ENCODE measurements around the gene PLCD1. TPM values are rescaled to one million over a fixed set of nuclear protein-coding genes. Genes with fewer than 3 reads are reported as not detected.

Gene PLCD1
- total RNA-seq, 4 donors from 2014 or later = 43.8 to 48.6 (median 48.0) TPM

DNA sequence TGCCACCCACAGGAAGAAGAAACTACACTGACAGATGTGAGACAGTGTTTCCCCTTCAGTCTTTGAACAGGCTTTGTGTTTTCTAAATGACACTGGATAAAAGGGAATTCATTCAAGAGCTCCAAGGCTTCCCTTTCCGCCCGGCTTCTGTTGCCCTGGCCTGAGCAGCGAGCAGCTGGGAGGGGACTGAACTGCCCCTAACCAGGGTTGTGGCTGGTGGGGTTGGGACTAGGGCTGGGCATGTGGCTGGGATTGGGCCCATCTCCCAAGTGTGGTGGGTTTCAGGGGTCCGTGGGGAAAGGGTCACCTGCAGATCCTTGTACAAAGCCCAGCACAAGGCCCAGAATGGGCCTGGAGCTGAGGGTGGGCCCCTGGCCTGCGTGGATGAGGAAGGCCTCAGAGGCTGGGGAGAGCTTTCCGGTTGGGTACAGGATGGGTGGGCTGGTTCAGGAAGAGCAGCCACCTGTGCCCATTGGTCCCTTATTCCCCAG lies 28.4 kb downstream of the PLCD1 start:
- peaks cover 0 to 65% (median 48%) of the 10 kb centered on the region in 4 donors for H3K4me1 ChIP-seq
- H3K4me3 ChIP-seq = no peak overlapping the region
- peaks cover 0 to 26% (median 0%) of the 10 kb centered on the region in 3 donors for H3K36me3 ChIP-seq
- peak overlapping the region in 1 of 4 donors; percentile 77 for H3K27ac ChIP-seq
- no peaks in the 10 kb centered on the region for H3K9me3 ChIP-seq
- no peaks in the 10 kb centered on the region for H3K27me3 ChIP-seq
- DNase-seq (ENCODE audit: low spot score in 2 of 2) = no peak
- TF ChIP-seq POLR2A (IDR thresholded peaks at IDR 0.05) = no peak
- no peak for TF ChIP-seq CTCF (IDR thresholded peaks at IDR 0.05)
- TF ChIP-seq EP300 (IDR thresholded peaks at IDR 0.05) = no peak
- 83 to 98% methylated on average over 6 of the region's 6 CpGs for WGBS, 2 donors

DNA sequence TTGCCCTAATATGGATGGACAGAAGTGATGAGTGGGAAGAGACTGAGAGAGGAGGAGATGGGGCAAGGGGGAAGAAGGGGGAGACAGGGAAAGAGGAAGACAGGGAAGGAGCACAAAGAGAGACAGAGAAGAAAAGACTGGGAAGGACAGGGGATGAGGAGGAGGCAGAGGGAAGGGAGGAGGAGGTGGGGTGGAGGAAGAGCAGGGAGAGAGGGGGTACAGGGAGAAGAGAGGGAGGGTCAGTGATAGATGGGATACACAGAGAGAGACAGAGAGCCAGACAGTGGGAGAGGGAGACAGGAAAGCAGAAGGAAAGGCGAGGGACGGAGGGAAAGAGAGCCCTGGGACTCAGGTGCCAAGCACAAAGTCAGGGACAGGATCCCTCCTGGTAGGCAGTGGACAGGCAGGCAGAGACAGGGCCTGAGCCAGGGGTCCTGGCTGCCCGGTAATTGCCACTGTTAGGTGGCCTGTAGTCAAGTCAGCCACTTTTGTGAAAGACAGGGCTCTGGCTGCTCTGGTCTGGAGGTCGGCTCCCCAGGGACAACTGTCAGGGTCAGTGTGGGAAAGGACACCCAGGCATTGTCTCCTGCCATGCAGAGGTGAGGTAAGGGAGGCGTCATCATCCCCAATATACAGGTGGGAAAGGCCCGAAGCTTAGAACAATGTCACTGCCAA lies 29.1 kb downstream of the PLCD1 start:
- DNase-seq (ENCODE audit: low spot score in 2 of 2) = no peak
- peaks cover 0 to 64% (median 46%) of the 10 kb centered on the region in 4 donors for H3K4me1 ChIP-seq
- WGBS, 2 donors = 92 to 93% methylated on average over 6 of the region's 6 CpGs

DNA sequence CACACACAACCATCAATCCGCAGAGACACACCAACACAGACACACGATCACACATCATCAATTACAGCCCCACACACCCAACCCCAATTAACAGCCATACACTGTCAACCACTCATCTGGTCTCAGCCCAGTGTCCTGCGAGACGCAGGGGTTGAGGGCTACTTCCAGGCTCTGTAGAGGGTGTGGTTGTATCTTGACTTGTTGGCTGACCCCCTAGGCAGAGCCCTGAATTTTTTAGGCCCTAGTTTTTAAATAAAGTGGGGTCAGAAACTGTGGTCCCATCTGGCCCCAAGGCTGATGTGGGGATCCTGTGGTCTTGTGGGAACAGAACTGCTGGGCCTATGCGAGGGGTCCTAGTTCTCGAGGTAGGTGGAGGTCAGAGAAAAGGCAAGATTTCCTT lies 29.6 kb downstream of the PLCD1 start:
- no peak overlapping the region for H3K4me3 ChIP-seq
- no peak for TF ChIP-seq EP300 (IDR thresholded peaks at IDR 0.05)
- no peak for TF ChIP-seq POLR2A (IDR thresholded peaks at IDR 0.05)
- no peak for TF ChIP-seq CTCF (IDR thresholded peaks at IDR 0.05)
- H3K36me3 ChIP-seq = peaks cover 0 to 21% (median 0%) of the 10 kb centered on the region in 3 donors
- H3K4me1 ChIP-seq = peaks cover 0 to 64% (median 46%) of the 10 kb centered on the region in 4 donors
- DNase-seq (ENCODE audit: low spot score in 2 of 2) = no peak
- WGBS, 2 donors = 90 to 92% methylated on average over 6 of the region's 6 CpGs
- H3K9me3 ChIP-seq = no peaks in the 10 kb centered on the region
- peak overlapping the region in 1 of 4 donors; percentile 77 for H3K27ac ChIP-seq
- H3K27me3 ChIP-seq = no peaks in the 10 kb centered on the region

More for the DNA sequence above, 29.1 kb downstream of the PLCD1 start:
- no peak overlapping the region for H3K4me3 ChIP-seq
- H3K27ac ChIP-seq = peak overlapping the region in 1 of 4 donors; percentile 77
- no peaks in the 10 kb centered on the region for H3K9me3 ChIP-seq
- TF ChIP-seq EP300 (IDR thresholded peaks at IDR 0.05) = no peak
- no peak for TF ChIP-seq CTCF (IDR thresholded peaks at IDR 0.05)
- TF ChIP-seq POLR2A (IDR thresholded peaks at IDR 0.05) = no peak
- H3K27me3 ChIP-seq = no peaks in the 10 kb centered on the region
- H3K36me3 ChIP-seq = peaks cover 0 to 21% (median 0%) of the 10 kb centered on the region in 3 donors

- Histone ChIP-seq H3K27me3 (no peaks in the 10 kb centered on the region), H3K4me1 (peaks cover 0 to 55% (median 34%) of the 10 kb centered on the region in 4 donors), H3K9me3 (no peaks in the 10 kb centered on the region), H3K4me3 (no peak overlapping the region), H3K36me3 (peaks cover 0 to 21% (median 0%) of the 10 kb centered on the region in 3 donors), H3K27ac (peak overlapping the region; percentile 90 to 98 (median 95))
- no peak for TF ChIP-seq POLR2A (IDR thresholded peaks at IDR 0.05)
- TF ChIP-seq CTCF (IDR thresholded peaks at IDR 0.05) = no peak
- TF ChIP-seq EP300 (IDR thresholded peaks at IDR 0.05) = no peak
- no peak for DNase-seq (ENCODE audit: low spot score in 2 of 2)
- WGBS, 2 donors = 75 to 89% methylated on average over 4 to 6 of the region's 6 CpGs
Observed at GRCh38 chr3:37997791-37998370, 31.6 kb downstream of the PLCD1 start.

DNA sequence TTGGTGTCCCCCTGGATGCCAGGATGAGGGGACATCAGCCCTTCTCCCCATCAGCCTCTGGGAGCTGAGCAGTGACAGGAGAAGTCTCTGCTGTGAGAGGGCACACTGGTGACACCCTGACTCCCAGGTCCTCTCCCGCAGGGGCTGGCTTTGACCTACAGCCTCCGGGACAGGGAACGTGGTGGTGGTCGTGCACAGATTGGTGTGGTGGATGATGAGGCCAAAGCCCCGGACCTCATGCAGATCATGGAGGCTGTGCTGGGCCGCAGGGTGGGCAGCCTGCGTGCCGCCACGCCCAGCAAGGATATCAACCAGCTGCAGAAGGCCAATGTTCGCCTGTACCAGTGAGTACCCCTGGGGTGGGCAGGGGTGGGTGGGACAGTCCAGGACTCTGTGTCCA lies 32.1 kb downstream of the PLCD1 start:
- Histone ChIP-seq H3K9me3 (no peaks in the 10 kb centered on the region), H3K4me3 (no peak overlapping the region), H3K36me3 (peaks cover 0 to 20% (median 0%) of the 10 kb centered on the region in 3 donors), H3K27me3 (no peaks in the 10 kb centered on the region), H3K4me1 (peaks cover 0 to 50% (median 31%) of the 10 kb centered on the region in 4 donors), H3K27ac (peak overlapping the region in 2 of 4 donors; percentile 95 to 98)
- DNase-seq (ENCODE audit: low spot score in 2 of 2) = no peak
- TF ChIP-seq EP300 (IDR thresholded peaks at IDR 0.05) (no peak), POLR2A (IDR thresholded peaks at IDR 0.05) (no peak), CTCF (IDR thresholded peaks at IDR 0.05) (no peak)
- WGBS, 2 donors = 90 to 94% methylated on average over 9 of the region's 10 CpGs
